GM12891 (cell line): ENCODE measurements around the gene SKP2.

Experiments
- DNase-seq: peaks from one replicate; pipeline ENCODE4 v3.0.0; 2011; ENCODE audit warnings: low spot score; ENCODE audit not compliant: insufficient read length
- FAIRE-seq: peaks from 2 replicates; lab custom pipeline; 2011; peaks lifted over from hg19 to GRCh38; lab: Jason Lieb, UNC
- PAX5 ChIP-seq: IDR thresholded peaks from 2 replicates; pipeline ENCODE4 v1.6.1; 2011; ENCODE audit warnings: low read length, moderate library complexity, mild to moderate bottlenecking; ENCODE audit not compliant: insufficient read depth, severe bottlenecking
- POLR2A ChIP-seq: IDR thresholded peaks from 2 replicates; pipeline ENCODE4 v1.6.1; 2011; ENCODE audit warnings: low read depth, low read length, control low read depth
- POLR2AphosphoS5 ChIP-seq: IDR thresholded peaks from 2 replicates; pipeline ENCODE4 v1.6.1; 2011; ENCODE audit warnings: low read depth, low read length, control low read depth
- POU2F2 ChIP-seq: IDR thresholded peaks from 2 replicates; pipeline ENCODE4 v1.6.1; 2011; ENCODE audit warnings: low read depth, mild to moderate bottlenecking, control low read depth, low read length, moderate library complexity
- SPI1 ChIP-seq: IDR thresholded peaks from 2 replicates; pipeline ENCODE4 v1.6.1; 2011; ENCODE audit warnings: low read depth, low read length, control low read depth
- TAF1 ChIP-seq: IDR thresholded peaks from 2 replicates; pipeline ENCODE4 v1.6.1; 2011; ENCODE audit warnings: low read depth, low read length, control low read depth

Gene SKP2

DNA sequence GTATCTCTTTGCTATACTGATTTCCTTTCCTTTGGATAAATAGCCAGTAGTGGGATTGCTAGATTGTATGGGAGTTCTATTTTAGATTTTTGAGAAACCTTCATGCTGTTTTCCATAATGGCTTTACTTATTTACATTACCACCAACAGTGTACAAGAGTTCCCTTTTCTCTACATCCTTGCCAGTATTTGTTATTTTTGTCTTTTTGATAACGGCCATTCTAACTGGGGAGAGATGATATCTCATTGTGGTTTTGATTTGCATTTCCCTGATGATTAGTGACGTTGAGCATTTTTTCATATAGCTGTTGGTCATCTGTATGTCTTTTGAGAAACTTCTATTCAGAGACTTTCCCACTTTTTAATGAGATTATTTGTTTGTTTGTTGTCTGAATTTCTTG lies 64.0 kb downstream of the SKP2 start:
- FAIRE-seq (no peak), DNase-seq (no peak)
- no peak for TF ChIP-seq POLR2AphosphoS5
- no peak for TF ChIP-seq PAX5
- TF ChIP-seq TAF1: no peak
- TF ChIP-seq POU2F2: no peak
- TF ChIP-seq SPI1: no peak
- no peak for TF ChIP-seq POLR2A

DNA sequence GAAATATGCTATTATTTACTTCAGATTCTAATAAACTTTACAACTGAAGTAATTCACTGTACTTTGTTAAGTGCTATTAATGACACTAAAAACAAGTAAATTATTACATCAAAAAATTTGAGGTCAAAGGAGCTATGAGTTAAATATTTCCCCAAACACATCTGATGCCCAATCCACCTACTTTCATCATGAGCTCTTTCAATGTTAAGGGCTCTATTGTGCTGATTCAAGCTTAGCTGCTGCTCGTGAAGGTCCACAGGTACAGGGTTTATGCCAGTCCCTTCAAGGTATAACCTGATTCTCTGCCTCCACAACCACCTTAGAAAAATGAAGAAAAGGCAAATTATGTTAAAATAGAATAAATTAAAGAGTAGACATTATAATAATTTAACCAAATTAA lies 65.7 kb downstream of the SKP2 start:
- no peak for TF ChIP-seq POLR2AphosphoS5
- no peak for TF ChIP-seq POLR2A
- no peak for TF ChIP-seq POU2F2
- TF ChIP-seq SPI1: no peak
- TF ChIP-seq PAX5: no peak
- no peak for TF ChIP-seq TAF1
- DNase-seq: no peak
- no peak for FAIRE-seq

DNA sequence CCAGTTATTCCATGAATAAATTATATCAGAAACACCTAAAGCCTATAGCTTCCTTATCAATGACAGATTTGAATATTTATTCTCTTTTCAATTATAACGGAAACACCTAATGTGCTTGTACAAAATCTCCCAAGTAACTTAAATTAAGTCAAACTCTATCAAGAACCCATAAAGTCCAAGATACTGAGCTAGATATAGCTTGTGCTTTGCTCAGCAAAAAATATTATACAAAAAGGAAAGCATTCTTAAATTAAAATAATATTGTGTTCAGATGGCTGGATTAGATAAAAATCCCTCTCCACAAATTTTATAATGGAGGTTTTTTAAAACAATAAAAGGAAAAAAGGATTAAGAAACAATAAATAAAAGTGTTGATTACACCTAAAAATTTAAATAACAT lies 66.1 kb downstream of the SKP2 start:
- no peak for FAIRE-seq
- no peak for DNase-seq
- TF ChIP-seq POU2F2 (no peak), PAX5 (no peak), POLR2A (no peak), POLR2AphosphoS5 (no peak), SPI1 (no peak), TAF1 (no peak)

DNA sequence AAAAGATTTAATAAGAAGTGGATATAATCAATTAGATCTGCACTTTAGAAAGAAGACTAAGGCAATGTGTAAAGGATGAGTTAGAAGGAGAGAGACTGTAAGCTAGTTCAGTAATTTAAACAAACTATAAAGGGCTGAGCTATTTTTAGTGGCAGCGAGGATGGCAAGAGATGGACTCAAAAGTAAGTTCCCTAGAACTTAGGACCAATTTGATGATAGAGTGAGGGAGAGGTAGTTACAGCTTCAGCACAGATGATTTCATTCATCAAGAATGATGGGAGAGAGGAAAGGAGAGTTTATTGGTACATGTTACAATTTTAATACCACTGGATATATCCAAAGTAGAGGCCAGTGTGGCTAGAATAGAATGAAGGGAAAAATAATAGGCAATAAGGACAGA lies 70.7 kb downstream of the SKP2 start:
- FAIRE-seq: no peak
- no peak for DNase-seq
- TF ChIP-seq POLR2A (no peak), TAF1 (no peak), POU2F2 (no peak), SPI1 (no peak), PAX5 (no peak), POLR2AphosphoS5 (no peak)

GRCh38 chr5:36227046-36227445 lies 75.1 kb downstream of the SKP2 start:
- TF ChIP-seq SPI1 (no peak), TAF1 (no peak), PAX5 (no peak), POLR2AphosphoS5 (no peak), POU2F2 (no peak), POLR2A (no peak)
- no peak for FAIRE-seq
- no peak for DNase-seq

DNA sequence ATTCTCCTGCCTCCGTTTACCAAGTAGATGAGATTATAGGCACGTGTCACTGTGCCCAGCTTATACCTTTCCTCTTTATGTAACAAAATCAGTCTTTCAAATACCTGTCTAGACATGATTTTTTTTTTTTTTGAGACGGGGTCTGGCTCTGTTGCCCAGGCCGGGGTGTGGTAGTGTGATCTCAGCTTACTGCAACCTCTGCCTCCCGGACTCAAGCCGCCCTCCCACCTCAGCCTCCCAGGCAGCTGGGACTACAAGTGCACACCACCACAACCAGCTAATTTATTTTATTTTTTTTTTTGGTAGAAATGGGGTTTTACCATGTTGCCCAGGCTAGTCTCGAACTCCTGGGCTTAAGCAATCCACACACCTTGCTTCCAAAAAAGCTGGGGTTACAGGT lies 76.6 kb downstream of the SKP2 start:
- TF ChIP-seq SPI1: no peak
- no peak for TF ChIP-seq TAF1
- TF ChIP-seq POU2F2: no peak
- no peak for TF ChIP-seq POLR2A
- TF ChIP-seq PAX5: no peak
- TF ChIP-seq POLR2AphosphoS5: no peak
- no peak for DNase-seq
- no peak for FAIRE-seq

DNA sequence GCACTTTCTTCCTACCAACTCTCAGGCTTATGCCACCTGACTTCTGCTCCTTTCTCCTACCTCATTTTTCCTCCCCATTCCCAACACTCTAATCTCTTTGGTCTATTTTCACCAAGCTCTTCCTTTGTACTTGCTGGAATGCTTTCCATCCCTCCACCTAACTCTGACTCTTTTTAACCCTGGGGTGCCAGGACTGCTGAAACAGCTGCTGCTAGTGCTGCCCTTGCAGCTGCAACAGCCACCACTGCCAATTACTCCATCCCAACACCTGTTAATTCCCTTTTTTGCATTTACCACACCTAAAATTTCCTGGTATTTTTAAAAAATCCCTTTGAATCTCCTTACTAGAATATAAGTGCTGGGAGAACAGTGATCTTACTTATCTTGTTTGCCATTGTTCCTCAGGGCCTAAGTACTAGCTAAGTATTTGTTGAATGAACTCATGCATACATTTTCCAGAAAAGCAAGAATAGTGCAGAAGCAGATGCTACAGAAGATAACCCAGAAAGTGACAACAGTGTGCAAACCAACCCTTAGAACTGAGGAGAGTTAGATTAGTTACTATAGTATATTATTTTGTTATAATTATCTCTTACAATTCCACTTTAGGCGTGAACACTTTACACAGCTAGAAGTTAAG lies 78.4 kb downstream of the SKP2 start:
- FAIRE-seq (no peak), DNase-seq (no peak)
- TF ChIP-seq PAX5 (no peak), POU2F2 (no peak), POLR2AphosphoS5 (no peak), TAF1 (no peak), SPI1 (no peak), POLR2A (no peak)

GRCh38 chr5:36232533-36232932 lies 80.6 kb downstream of the SKP2 start:
- FAIRE-seq (no peak), DNase-seq (no peak)
- TF ChIP-seq POLR2A (no peak), PAX5 (no peak), TAF1 (no peak), POLR2AphosphoS5 (no peak), POU2F2 (no peak), SPI1 (no peak)
